Esophagus squamous epithelium (tissue), 5 donors: Measurements from ENCODE around the gene ZNF76. TPM values are rescaled to one million over a fixed set of nuclear protein-coding genes. Genes with fewer than 3 reads are reported as not detected.
A peak's percentile ranks its signal among the peaks of the same experiment; 100 is the strongest.
"Not testable (repeated sequence)": the region's sequence is repeated elsewhere in the genome, so short reads cannot be mapped to it uniquely, and the experiment has no call there.

Experiments
- DNase-seq: peaks from one replicate; lab custom pipeline; 2025; lab: John Stamatoyannopoulos, UW
- H3K27ac ChIP-seq, 4 donors: fragments of 200-600 bp; sonication (generic); one replicate each; pipeline ENCODE4 v1.5.1; 2016 to 2019; ENCODE audit warnings: mild to moderate bottlenecking in 1 of 4
- H3K27me3 ChIP-seq, 4 donors: fragments of 200-600 bp; sonication (generic); 1 replicate in 3 of 4; 2 replicates in 1 of 4; pipeline versions ENCODE4 v1.5.1 to v1.6.0; 2017 to 2021; ENCODE audit warnings: antibody characterized with exemption in 1 of 4
- H3K36me3 ChIP-seq, 3 donors: fragments of 200-600 bp; sonication (generic); one replicate each; pipeline ENCODE4 v1.5.1; 2016 to 2019
- H3K4me1 ChIP-seq, 3 donors: fragments of 200-600 bp; sonication (generic); one replicate each; pipeline ENCODE4 v1.5.1; 2017 to 2019
- H3K4me3 ChIP-seq, 4 donors: fragments of 200-600 bp; sonication (generic); 1 replicate in 3 of 4; 2 replicates in 1 of 4; pipeline ENCODE4 v1.5.1; 2016 to 2019; ENCODE audit warnings: mild to moderate bottlenecking in 2 of 4, moderate library complexity in 1 of 4
- H3K9me3 ChIP-seq, 3 donors: fragments of 200-600 bp; sonication (generic); one replicate each; pipeline ENCODE4 v1.5.1; 2016 to 2019
- CTCF ChIP-seq, 6 experiments: fragments of 450-650 bp in 4 of 6; fragments of 200-600 bp in 2 of 6; sonication (generic) in 2 of 6; IDR thresholded peaks; one replicate each; pipeline ENCODE4 v1.5.1; 2016 to 2019; ENCODE audit warnings: antibody characterized with exemption in 6 of 6, mild to moderate bottlenecking in 4 of 6, moderate library complexity in 4 of 6
- POLR2A ChIP-seq, 4 donors: fragments of 450-650 bp; IDR thresholded peaks; one replicate each; pipeline ENCODE4 v1.6.1; 2017; ENCODE audit warnings: antibody characterized with exemption in 4 of 4, mild to moderate bottlenecking in 4 of 4, moderate library complexity in 3 of 4
- WGBS, 2 donors: methylation state at CpG; one replicate each; pipeline ENCODE4 v1.1.5; 2018; 5-methylcytosine and 5-hydroxymethylcytosine counted together
- intact Hi-C: fragments of 100-400 bp; cut with DNase I; formaldehyde crosslinking; loops from one replicate; pipeline ENCODE4 v1.15.0; 2022
- total RNA-seq, 4 donors: library from RNA; depleted of rRNA; stranded (reverse); fragments of >200 nt; gene quantifications; one replicate each; pipeline ENCODE4 v1.1.0, GENCODE V29; 2016
- donor health status: DM: yes; HTN: yes; CAD: no.

The ZNF76 gene
- total RNA-seq, 4 donors from 2014 or later, result 10.1 to 25.0 (median 10.9) TPM

GRCh38 chr6:35332074-35332887, 72.7 kb downstream of the ZNF76 start:
- Histone ChIP-seq H3K4me1 (peaks cover 0 to 19% (median 0%) of the 10 kb centered on the region in 3 donors), H3K27ac (peak overlapping the region in 2 of 4 donors; percentile 44 to 53)
- intact Hi-C loops, H3K9me3 ChIP-seq, H3K36me3 ChIP-seq, DNase-seq, H3K4me3 ChIP-seq, H3K27me3 ChIP-seq: not testable (repeated sequence)
- TF ChIP-seq CTCF (IDR thresholded peaks at IDR 0.05), result peak in 4 of 6 experiments; percentile 21 to 53 (median 32)
- WGBS, 2 donors, result 25 to 63% methylated on average over 2 to 6 of the region's 9 CpGs

GRCh38 chr6:35341557-35341956, 82.0 kb downstream of the ZNF76 start:
- Histone ChIP-seq H3K4me3 (no peak overlapping the region), H3K27ac (peak overlapping the region; percentile 16 to 97 (median 73)), H3K9me3 (no peaks in the 10 kb centered on the region), H3K27me3 (no peaks in the 10 kb centered on the region), H3K4me1 (peaks cover 17 to 39% (median 32%) of the 10 kb centered on the region in 3 donors), H3K36me3 (peaks cover 0 to 15% (median 0%) of the 10 kb centered on the region in 3 donors)
- WGBS, 2 donors, result 55 to 59% methylated on average over 12 to 13 of the region's 13 CpGs
- TF ChIP-seq CTCF (IDR thresholded peaks at IDR 0.05), result no peak
- TF ChIP-seq POLR2A (IDR thresholded peaks at IDR 0.05), result no peak
- no peak for DNase-seq
- intact Hi-C loops, result loop anchor here (5.0 to 10.0 kb wide), 2 partner anchors 73 to 111 kb away; partner anchors contain the start of gene FANCE

GRCh38 chr6:35342258-35343091, 82.9 kb downstream of the ZNF76 start, which contains the start of gene PPARD:
Gene PPARD (plus strand): TSS chr6:35342558. CDS start chr6:35411088, 68,530 bp downstream.
- Histone ChIP-seq H3K27me3 (no peaks in the 10 kb centered on the region), H3K36me3 (peaks cover 0 to 24% (median 0%) of the 10 kb centered on the region in 3 donors), H3K4me3 (peak within 1 kb of the TSS; percentile 69 to 99 (median 92)), H3K27ac (peak within 1 kb of the TSS; percentile 89 to 97 (median 96)), H3K4me1 (peaks cover 17 to 46% (median 32%) of the 10 kb centered on the region in 3 donors), H3K9me3 (no peaks in the 10 kb centered on the region)
- intact Hi-C loops, result loop anchor here (5.0 to 10.0 kb wide), 2 partner anchors 72 to 110 kb away; partner anchors contain the start of gene FANCE
- peak; percentile 91 for DNase-seq
- TF ChIP-seq CTCF (IDR thresholded peaks at IDR 0.05) (peak; percentile 93 to 100 (median 100)), POLR2A (IDR thresholded peaks at IDR 0.05) (peak in 3 of 4 donors; percentile 67 to 86 (median 71))
- WGBS, 2 donors, result 0% methylated on average over 4 to 6 of the region's 77 CpGs

GRCh38 chr6:35343092-35343834, 83.7 kb downstream of the ZNF76 start:
- Histone ChIP-seq H3K9me3 (no peaks in the 10 kb centered on the region), H3K27me3 (no peaks in the 10 kb centered on the region), H3K27ac (peak overlapping the region; percentile 89 to 97 (median 96)), H3K36me3 (peaks cover 0 to 32% (median 0%) of the 10 kb centered on the region in 3 donors), H3K4me1 (peaks cover 17 to 46% (median 32%) of the 10 kb centered on the region in 3 donors), H3K4me3 (peak overlapping the region; percentile 69 to 99 (median 92))
- DNase-seq, result no peak
- 5 to 9% methylated on average over 13 of the region's 13 CpGs for WGBS, 2 donors
- TF ChIP-seq CTCF (IDR thresholded peaks at IDR 0.05) (no peak), POLR2A (IDR thresholded peaks at IDR 0.05) (no peak)
- intact Hi-C loops, result loop anchor here (5.0 to 10.0 kb wide), 2 partner anchors 72 to 109 kb away; partner anchors contain the start of gene FANCE
